Measurements from ENCODE around the gene RNF186.
"Not testable (repeated sequence)": the region's sequence is repeated elsewhere in the genome, so short reads cannot be mapped to it uniquely, and the experiment has no call there.

RNF186 gene

GRCh38 chr1:19814681-19815503 lies at the start of gene RNF186:
RNF186 (minus strand) TSS chr1:19815283; CDS start chr1:19815101, 182 bp downstream.
- DNase-seq (ENCODE audit: low read depth in 3 of 3), result no peak

- no peak for DNase-seq (ENCODE audit: low read depth in 3 of 3)
These were observed 49.6 kb upstream of the RNF186 start for GRCh38 chr1:19864570-19865160.

- no peak for DNase-seq (ENCODE audit: low read depth in 3 of 3)
These were observed 47.9 kb upstream of the RNF186 start for GRCh38 chr1:19862944-19863343.

- DNase-seq (ENCODE audit: low read depth in 3 of 3), result no peak
These were observed 46.9 kb upstream of the RNF186 start for GRCh38 chr1:19861842-19862530.

GRCh38 chr1:19861034-19861433 lies 46.0 kb upstream of the RNF186 start:
- no peak for DNase-seq (ENCODE audit: low read depth in 3 of 3)

GRCh38 chr1:19860418-19860817 lies 45.3 kb upstream of the RNF186 start:
- no peak for DNase-seq (ENCODE audit: low read depth in 3 of 3)

GRCh38 chr1:19859876-19860275 lies 44.8 kb upstream of the RNF186 start:
- DNase-seq (ENCODE audit: low read depth in 3 of 3), result no peak

- DNase-seq (ENCODE audit: low read depth in 3 of 3), result no peak
These were observed 43.8 kb upstream of the RNF186 start for GRCh38 chr1:19858893-19859292.

- no peak for DNase-seq (ENCODE audit: low read depth in 3 of 3)
These were observed 39.8 kb upstream of the RNF186 start for GRCh38 chr1:19854866-19855265.

- DNase-seq (ENCODE audit: low read depth in 3 of 3), result no peak
These were observed 37.0 kb upstream of the RNF186 start for GRCh38 chr1:19852036-19852435.

GRCh38 chr1:19850214-19850613 lies 35.1 kb upstream of the RNF186 start:
- no peak for DNase-seq (ENCODE audit: low read depth in 3 of 3)

- not testable (repeated sequence) for DNase-seq (ENCODE audit: low read depth in 3 of 3)
These were observed 34.2 kb upstream of the RNF186 start for GRCh38 chr1:19849307-19849706.

- not testable (repeated sequence) for DNase-seq (ENCODE audit: low read depth in 3 of 3)
These were observed 32.3 kb upstream of the RNF186 start for GRCh38 chr1:19847334-19847733.

- DNase-seq (ENCODE audit: low read depth in 3 of 3), result no peak
These were observed 31.3 kb upstream of the RNF186 start for GRCh38 chr1:19846338-19846737.

GRCh38 chr1:19845555-19845954 lies 30.5 kb upstream of the RNF186 start:
- no peak for DNase-seq (ENCODE audit: low read depth in 3 of 3)

- DNase-seq (ENCODE audit: low read depth in 3 of 3), result no peak
These were observed 29.8 kb upstream of the RNF186 start for GRCh38 chr1:19844731-19845495.

- DNase-seq (ENCODE audit: low read depth in 3 of 3), result no peak
These were observed 25.1 kb upstream of the RNF186 start for GRCh38 chr1:19840228-19840627.

GRCh38 chr1:19837866-19838265 lies 22.8 kb upstream of the RNF186 start:
- DNase-seq (ENCODE audit: low read depth in 3 of 3), result no peak

GRCh38 chr1:19835578-19835977 lies 20.5 kb upstream of the RNF186 start:
- no peak for DNase-seq (ENCODE audit: low read depth in 3 of 3)

GRCh38 chr1:19831441-19831840 lies 16.4 kb upstream of the RNF186 start:
- no peak for DNase-seq (ENCODE audit: low read depth in 3 of 3)

- no peak for DNase-seq (ENCODE audit: low read depth in 3 of 3)
These were observed 13.5 kb upstream of the RNF186 start for GRCh38 chr1:19828546-19828945.

- DNase-seq (ENCODE audit: low read depth in 3 of 3), result no peak
These were observed 10.2 kb upstream of the RNF186 start for GRCh38 chr1:19825298-19825697.
